Measurements from ENCODE around the gene ARSH. TPM values are rescaled to one million over a fixed set of nuclear protein-coding genes. Genes with fewer than 3 reads are reported as not detected.
"Not testable (repeated sequence)": the region's sequence is repeated elsewhere in the genome, so short reads cannot be mapped to it uniquely, and the experiment has no call there.

ARSH gene
- polyA plus RNA-seq, 1 donor from 2014 or later = not detected

DNA sequence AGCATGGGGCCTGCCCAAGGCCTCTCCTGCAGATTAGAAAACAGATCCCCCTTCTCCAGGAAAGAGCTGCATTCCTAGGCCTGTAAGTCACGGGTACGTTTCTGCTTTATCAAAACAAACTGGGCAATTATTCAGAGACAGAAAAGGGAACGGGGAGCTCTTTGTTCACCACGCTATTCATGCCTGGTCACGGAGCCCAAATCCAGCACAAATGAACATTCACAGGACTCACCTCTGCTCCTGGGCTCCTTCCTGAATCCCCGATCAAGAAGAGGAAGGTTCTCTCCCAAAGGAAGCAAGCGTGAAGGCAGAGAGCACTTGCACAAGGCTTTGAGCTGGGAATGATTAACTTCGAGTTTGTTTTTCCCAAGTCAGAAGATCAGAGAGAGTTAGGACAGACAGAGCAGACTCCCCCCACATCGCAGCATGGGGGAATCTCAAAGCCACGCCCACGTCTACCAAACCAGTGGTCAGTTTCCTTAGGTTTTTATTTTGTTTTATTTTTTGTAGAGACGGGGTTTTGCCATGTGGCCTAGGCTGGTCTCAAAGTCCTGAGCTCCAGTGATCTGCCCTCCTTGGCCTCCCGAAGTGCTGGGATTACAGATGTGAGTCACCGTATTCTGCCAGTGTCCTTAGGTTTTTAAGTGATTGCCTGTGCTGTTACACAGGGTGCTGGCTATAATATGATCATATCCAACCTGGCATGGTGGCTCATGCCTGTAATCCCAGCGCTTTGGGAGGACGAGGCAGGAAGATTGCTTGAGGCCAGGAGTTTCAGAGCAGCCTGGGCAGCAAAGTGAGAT is 42.2 kb upstream of the ARSH start:
- not testable (repeated sequence) for H3K36me3 ChIP-seq (ENCODE audit: insufficient read depth, low read length); H3K9me2 ChIP-seq (ENCODE audit: insufficient read depth, low read length); H4K20me1 ChIP-seq (ENCODE audit: insufficient read depth); H3K27me3 ChIP-seq (ENCODE audit: insufficient read depth, low read depth, low read length); H3K27ac ChIP-seq (ENCODE audit: low read length); H3K4me2 ChIP-seq (ENCODE audit: low read length); H3F3A ChIP-seq (ENCODE audit: insufficient read depth, low read length, poor library complexity, severe bottlenecking); H3K9ac ChIP-seq (ENCODE audit: low read length); H3K79me2 ChIP-seq (replicated peaks; ENCODE audit: insufficient read depth, low read length); H3K4me3 ChIP-seq (ENCODE audit: low read length); H2AFZ ChIP-seq (ENCODE audit: low read depth, low read length); H3K9me3 ChIP-seq (ENCODE audit: low read length)

DNA sequence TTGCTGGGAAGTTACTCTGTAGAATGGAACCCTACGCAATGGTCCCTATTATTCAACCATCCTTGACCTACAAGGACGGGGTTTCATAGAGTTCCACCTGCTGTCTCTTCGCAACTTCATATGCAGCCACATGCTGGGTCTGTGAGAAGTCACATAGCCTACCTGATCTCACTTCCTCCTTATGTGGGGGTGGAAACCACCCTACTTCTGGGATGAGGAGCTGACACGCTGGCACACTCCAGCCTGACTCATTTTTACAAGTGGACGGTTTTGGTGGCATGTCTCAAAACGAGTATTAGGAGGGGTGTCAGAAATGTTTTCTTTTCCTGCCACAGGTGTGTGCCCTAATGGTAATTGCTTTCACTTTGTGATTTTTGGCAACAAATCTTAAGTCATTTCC is 40.4 kb upstream of the ARSH start:
- Histone ChIP-seq H3K27ac (ENCODE audit: low read length) (no peak overlapping the region), H3K4me2 (ENCODE audit: low read length) (no peak overlapping the region), H3K9me2 (ENCODE audit: insufficient read depth, low read length) (no peaks in the 10 kb centered on the region), H3K36me3 (ENCODE audit: insufficient read depth, low read length) (no peaks in the 10 kb centered on the region), H3K9me3 (ENCODE audit: low read length) (no peaks in the 10 kb centered on the region), H2AFZ (ENCODE audit: low read depth, low read length) (no peak overlapping the region), H3F3A (ENCODE audit: insufficient read depth, low read length, poor library complexity, severe bottlenecking) (no peaks in the 10 kb centered on the region), H4K20me1 (ENCODE audit: insufficient read depth) (no peaks in the 10 kb centered on the region), H3K27me3 (ENCODE audit: insufficient read depth, low read depth, low read length) (no peaks in the 10 kb centered on the region), H3K79me2 (replicated peaks; ENCODE audit: insufficient read depth, low read length) (no peaks in the 10 kb centered on the region), H3K4me3 (ENCODE audit: low read length) (no peak overlapping the region), H3K9ac (ENCODE audit: low read length) (no peak overlapping the region)
- no peak for TF ChIP-seq RAD21 (conservative IDR thresholded peaks at IDR 0.05)
- TF ChIP-seq, protein P1, sequence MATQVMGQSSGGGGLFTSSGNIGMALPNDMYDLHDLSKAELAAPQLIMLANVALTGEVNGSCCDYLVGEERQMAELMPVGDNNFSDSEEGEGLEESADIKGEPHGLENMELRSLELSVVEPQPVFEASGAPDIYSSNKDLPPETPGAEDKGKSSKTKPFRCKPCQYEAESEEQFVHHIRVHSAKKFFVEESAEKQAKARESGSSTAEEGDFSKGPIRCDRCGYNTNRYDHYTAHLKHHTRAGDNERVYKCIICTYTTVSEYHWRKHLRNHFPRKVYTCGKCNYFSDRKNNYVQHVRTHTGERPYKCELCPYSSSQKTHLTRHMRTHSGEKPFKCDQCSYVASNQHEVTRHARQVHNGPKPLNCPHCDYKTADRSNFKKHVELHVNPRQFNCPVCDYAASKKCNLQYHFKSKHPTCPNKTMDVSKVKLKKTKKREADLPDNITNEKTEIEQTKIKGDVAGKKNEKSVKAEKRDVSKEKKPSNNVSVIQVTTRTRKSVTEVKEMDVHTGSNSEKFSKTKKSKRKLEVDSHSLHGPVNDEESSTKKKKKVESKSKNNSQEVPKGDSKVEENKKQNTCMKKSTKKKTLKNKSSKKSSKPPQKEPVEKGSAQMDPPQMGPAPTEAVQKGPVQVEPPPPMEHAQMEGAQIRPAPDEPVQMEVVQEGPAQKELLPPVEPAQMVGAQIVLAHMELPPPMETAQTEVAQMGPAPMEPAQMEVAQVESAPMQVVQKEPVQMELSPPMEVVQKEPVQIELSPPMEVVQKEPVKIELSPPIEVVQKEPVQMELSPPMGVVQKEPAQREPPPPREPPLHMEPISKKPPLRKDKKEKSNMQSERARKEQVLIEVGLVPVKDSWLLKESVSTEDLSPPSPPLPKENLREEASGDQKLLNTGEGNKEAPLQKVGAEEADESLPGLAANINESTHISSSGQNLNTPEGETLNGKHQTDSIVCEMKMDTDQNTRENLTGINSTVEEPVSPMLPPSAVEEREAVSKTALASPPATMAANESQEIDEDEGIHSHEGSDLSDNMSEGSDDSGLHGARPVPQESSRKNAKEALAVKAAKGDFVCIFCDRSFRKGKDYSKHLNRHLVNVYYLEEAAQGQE (IDR thresholded peaks at IDR 0.05; ENCODE audit: borderline replicate concordance) = no peak
- TF ChIP-seq EZH2 (IDR thresholded peaks at IDR 0.05; ENCODE audit: borderline replicate concordance, insufficient read depth, low read length, poor library complexity, severe bottlenecking) = no peak
- TF ChIP-seq TAF1 (IDR thresholded peaks at IDR 0.05; ENCODE audit: low read depth) = no peak
- TF ChIP-seq MXI1 (conservative IDR thresholded peaks at IDR 0.05; ENCODE audit: poor library complexity, severe bottlenecking) = no peak
- TF ChIP-seq, protein P2, sequence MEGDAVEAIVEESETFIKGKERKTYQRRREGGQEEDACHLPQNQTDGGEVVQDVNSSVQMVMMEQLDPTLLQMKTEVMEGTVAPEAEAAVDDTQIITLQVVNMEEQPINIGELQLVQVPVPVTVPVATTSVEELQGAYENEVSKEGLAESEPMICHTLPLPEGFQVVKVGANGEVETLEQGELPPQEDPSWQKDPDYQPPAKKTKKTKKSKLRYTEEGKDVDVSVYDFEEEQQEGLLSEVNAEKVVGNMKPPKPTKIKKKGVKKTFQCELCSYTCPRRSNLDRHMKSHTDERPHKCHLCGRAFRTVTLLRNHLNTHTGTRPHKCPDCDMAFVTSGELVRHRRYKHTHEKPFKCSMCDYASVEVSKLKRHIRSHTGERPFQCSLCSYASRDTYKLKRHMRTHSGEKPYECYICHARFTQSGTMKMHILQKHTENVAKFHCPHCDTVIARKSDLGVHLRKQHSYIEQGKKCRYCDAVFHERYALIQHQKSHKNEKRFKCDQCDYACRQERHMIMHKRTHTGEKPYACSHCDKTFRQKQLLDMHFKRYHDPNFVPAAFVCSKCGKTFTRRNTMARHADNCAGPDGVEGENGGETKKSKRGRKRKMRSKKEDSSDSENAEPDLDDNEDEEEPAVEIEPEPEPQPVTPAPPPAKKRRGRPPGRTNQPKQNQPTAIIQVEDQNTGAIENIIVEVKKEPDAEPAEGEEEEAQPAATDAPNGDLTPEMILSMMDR (IDR thresholded peaks at IDR 0.05; ENCODE audit: poor library complexity, severe bottlenecking) = no peak
- TF ChIP-seq POLR2AphosphoS5 (IDR thresholded peaks at IDR 0.05) = no peak
- no peak for TF ChIP-seq EP300 (conservative IDR thresholded peaks at IDR 0.05; ENCODE audit: poor library complexity, severe bottlenecking)
- no peak for TF ChIP-seq SMC3 (conservative IDR thresholded peaks at IDR 0.05; ENCODE audit: poor library complexity)
